Peyer's patch (tissue), 4 donors: ENCODE measurements around the gene OS9. TPM values are rescaled to one million over a fixed set of nuclear protein-coding genes. Genes with fewer than 3 reads are reported as not detected.
"Not testable (repeated sequence)": the region's sequence is repeated elsewhere in the genome, so short reads cannot be mapped to it uniquely, and the experiment has no call there.

Experiments used
- DNase-seq, 3 donors: peaks; one replicate each; pipeline ENCODE4 v3.0.0-alpha.2; 2017 to 2019
- H3K27ac ChIP-seq, 4 donors: fragments of 200-600 bp; sonication (generic); one replicate each; pipeline ENCODE4 v1.5.1; 2016 to 2019
- H3K27me3 ChIP-seq, 2 donors: fragments of 200-600 bp; sonication (generic); one replicate each; pipeline ENCODE4 v1.5.1; 2019
- H3K36me3 ChIP-seq, 3 donors: fragments of 200-600 bp; sonication (generic); one replicate each; pipeline ENCODE4 v1.5.1; 2016 to 2019
- H3K4me1 ChIP-seq, 4 donors: fragments of 200-600 bp; sonication (generic); one replicate each; pipeline ENCODE4 v1.5.1; 2016 to 2019
- H3K4me3 ChIP-seq, 4 donors: fragments of 200-600 bp; sonication (generic); 1 replicate in 3 of 4; 2 replicates in 1 of 4; pipeline ENCODE4 v1.5.1; 2016 to 2019; ENCODE audit warnings: mild to moderate bottlenecking in 1 of 4
- H3K9me3 ChIP-seq, 4 donors: fragments of 200-600 bp; sonication (generic); one replicate each; pipeline ENCODE4 v1.5.1; 2016 to 2019; ENCODE audit warnings: mild to moderate bottlenecking in 1 of 4
- POLR2A ChIP-seq, 2 donors: fragments of 450-650 bp; IDR thresholded peaks; one replicate each; pipeline ENCODE4 v1.5.1; 2017; ENCODE audit warnings: antibody characterized with exemption in 2 of 2, mild to moderate bottlenecking in 2 of 2, moderate library complexity in 2 of 2
- total RNA-seq, 4 donors: library from RNA; depleted of rRNA; stranded (reverse); fragments of >200 nt; gene quantifications; one replicate each; pipeline ENCODE4 v1.1.0, GENCODE V29; 2016
- TF ChIP-seq, protein P1 (sequence below), 6 experiments: fragments of 450-650 bp in 4 of 6; fragments of 200-600 bp in 2 of 6; sonication (generic) in 1 of 6; IDR thresholded peaks; one replicate each; pipeline ENCODE4 v1.5.1; 2017 to 2019; ENCODE audit warnings: antibody characterized with exemption in 6 of 6, mild to moderate bottlenecking in 3 of 6, moderate library complexity in 1 of 6

OS9 gene
- total RNA-seq, 4 donors from 2014 or later, result 275 to 353 (median 292) TPM

DNA sequence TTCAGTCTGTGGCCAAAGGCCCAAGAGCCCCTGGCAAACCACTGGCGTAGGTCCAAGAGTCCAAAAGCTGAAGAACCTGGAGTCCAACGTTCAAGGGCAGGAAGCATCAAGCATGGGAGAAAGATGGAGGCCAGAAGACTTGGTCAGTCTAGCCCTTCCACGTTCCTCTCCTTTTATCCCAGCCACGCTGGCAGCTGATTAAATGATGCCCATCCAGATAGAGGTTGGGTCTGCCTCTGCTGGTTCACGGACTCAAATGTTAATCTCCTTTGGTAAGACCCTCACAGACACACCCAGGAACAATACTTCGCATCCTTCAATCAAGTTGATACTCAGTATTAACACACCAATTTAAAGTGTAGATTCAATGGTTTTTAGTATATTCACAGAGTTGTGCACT lies 21.1 kb upstream of the OS9 start:
- Histone ChIP-seq H3K27ac (no peak overlapping the region), H3K9me3 (no peaks in the 10 kb centered on the region), H3K36me3 (no peaks in the 10 kb centered on the region), H3K4me3 (no peak overlapping the region), H3K4me1 (no peaks in the 10 kb centered on the region), H3K27me3 (no peaks in the 10 kb centered on the region)
- no peak for TF ChIP-seq POLR2A (IDR thresholded peaks at IDR 0.05)
- TF ChIP-seq, protein P1, sequence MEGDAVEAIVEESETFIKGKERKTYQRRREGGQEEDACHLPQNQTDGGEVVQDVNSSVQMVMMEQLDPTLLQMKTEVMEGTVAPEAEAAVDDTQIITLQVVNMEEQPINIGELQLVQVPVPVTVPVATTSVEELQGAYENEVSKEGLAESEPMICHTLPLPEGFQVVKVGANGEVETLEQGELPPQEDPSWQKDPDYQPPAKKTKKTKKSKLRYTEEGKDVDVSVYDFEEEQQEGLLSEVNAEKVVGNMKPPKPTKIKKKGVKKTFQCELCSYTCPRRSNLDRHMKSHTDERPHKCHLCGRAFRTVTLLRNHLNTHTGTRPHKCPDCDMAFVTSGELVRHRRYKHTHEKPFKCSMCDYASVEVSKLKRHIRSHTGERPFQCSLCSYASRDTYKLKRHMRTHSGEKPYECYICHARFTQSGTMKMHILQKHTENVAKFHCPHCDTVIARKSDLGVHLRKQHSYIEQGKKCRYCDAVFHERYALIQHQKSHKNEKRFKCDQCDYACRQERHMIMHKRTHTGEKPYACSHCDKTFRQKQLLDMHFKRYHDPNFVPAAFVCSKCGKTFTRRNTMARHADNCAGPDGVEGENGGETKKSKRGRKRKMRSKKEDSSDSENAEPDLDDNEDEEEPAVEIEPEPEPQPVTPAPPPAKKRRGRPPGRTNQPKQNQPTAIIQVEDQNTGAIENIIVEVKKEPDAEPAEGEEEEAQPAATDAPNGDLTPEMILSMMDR (IDR thresholded peaks at IDR 0.05), result no peak
- DNase-seq, result no peak

DNA sequence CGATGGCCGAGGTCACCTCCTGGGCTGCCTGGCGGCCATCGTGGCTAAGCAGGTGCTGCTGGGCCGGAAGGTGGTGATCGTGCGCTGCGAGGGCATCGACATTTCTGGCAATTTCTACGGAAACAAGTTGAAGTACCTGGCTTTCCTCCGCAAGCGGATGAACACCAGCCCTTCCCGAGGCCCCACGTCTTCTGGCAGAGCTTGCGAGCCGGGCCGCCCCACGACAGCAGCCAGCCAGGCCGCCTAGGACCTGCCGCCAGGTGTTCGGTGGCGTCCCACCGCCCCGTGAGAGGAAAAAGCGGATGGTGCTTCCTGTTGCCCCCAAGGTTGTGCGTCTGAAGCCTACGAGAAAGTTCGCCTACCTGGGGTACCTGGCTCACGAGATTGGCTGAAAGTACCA lies 19.2 kb upstream of the OS9 start:
- no peak overlapping the region for H3K27ac ChIP-seq
- no peak for TF ChIP-seq POLR2A (IDR thresholded peaks at IDR 0.05)
- TF ChIP-seq, protein P1 (IDR thresholded peaks at IDR 0.05), result no peak
- H3K36me3 ChIP-seq, result no peaks in the 10 kb centered on the region
- no peak for DNase-seq
- H3K4me3 ChIP-seq, result no peak overlapping the region
- no peaks in the 10 kb centered on the region for H3K27me3 ChIP-seq
- no peaks in the 10 kb centered on the region for H3K9me3 ChIP-seq
- no peaks in the 10 kb centered on the region for H3K4me1 ChIP-seq

DNA sequence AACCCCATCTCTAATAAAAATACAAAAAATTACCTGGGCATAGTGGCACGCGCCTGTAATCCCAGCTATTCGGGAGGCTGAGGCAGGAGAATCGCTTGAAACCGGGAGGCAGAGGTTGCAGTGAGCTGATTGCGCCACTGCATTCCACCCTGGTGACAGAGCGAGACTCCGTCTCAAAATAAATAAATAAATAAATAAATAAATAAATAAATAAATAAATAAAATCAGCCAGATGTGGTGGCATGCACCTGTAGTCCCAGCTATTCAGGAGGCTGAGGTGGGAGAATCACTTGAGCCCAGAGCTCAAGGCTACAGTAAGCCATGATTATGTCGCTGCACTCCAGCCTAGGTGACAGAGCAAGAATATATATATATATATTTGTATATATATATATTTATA lies 16.0 kb upstream of the OS9 start:
- not testable (repeated sequence) for H3K9me3 ChIP-seq, DNase-seq, H3K4me1 ChIP-seq, H3K4me3 ChIP-seq, H3K27me3 ChIP-seq, H3K27ac ChIP-seq, H3K36me3 ChIP-seq

DNA sequence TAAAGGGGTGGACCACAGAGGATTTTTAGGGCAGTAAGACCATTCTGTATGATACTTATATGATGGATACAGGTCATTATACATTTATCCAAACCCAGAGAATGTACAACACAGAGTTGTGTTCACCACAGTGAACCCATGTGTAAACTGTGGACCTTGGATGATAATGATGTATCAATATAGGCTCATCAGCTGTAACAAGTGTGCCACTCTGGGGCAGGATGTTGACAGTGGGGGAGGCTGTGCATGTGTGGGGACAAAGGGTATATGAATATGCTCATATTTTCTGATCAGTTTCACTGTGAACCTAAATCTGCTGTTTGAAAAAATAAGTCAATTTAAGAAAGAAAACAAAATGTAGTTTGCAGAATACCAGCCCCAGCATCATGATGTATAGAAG lies 14.2 kb upstream of the OS9 start:
- Histone ChIP-seq H3K4me3 (no peak overlapping the region), H3K9me3 (no peaks in the 10 kb centered on the region), H3K36me3 (no peaks in the 10 kb centered on the region), H3K4me1 (no peaks in the 10 kb centered on the region), H3K27me3 (no peaks in the 10 kb centered on the region), H3K27ac (no peak overlapping the region)
- TF ChIP-seq POLR2A (IDR thresholded peaks at IDR 0.05), result no peak
- TF ChIP-seq, protein P1 (IDR thresholded peaks at IDR 0.05), result no peak
- no peak for DNase-seq

DNA sequence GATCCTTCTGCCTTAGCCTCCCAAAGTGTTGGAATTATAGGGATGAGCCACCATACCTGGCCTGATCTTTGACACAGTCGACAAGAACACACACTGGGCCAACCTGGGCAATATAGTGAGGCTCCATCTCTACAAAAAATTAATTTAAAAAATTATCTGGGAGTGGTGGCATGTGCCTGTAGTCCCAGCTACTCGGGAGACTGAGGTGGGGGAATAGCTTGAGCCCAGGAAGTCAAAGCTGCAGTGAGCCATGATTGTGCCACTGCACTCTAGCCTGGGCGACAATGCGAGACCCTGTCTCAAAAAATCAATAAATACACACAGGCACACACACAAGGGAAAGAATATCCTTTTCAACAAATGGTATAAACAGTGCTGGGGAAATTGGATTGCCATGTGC lies 6.1 kb upstream of the OS9 start:
- Histone ChIP-seq H3K27ac (no peak overlapping the region), H3K27me3 (no peaks in the 10 kb centered on the region), H3K9me3 (no peaks in the 10 kb centered on the region), H3K4me3 (no peak overlapping the region), H3K4me1 (no peaks in the 10 kb centered on the region), H3K36me3 (no peaks in the 10 kb centered on the region)
- no peak for DNase-seq
- no peak for TF ChIP-seq POLR2A (IDR thresholded peaks at IDR 0.05)
- TF ChIP-seq, protein P1 (IDR thresholded peaks at IDR 0.05), result no peak

DNA sequence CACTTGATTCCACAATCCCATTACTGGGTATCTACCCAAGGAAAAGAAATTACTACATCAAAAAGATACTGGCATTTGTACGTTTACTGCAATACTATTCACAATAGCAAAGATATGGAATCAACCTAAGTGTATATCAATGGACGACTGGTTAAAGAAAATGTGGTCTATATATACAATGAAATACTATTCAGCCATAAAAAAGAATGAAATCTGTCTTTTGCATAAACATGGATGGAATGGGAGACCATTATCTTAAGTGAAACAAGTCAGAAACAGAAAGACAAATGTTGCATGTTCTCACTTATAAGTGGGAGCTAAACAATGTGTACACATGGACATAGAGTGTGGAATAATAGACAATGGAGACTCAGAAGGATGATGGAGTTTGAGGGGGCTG lies 5.0 kb upstream of the OS9 start:
- Histone ChIP-seq H3K36me3 (no peaks in the 10 kb centered on the region), H3K4me3 (no peak overlapping the region), H3K27ac (no peak overlapping the region), H3K9me3 (no peaks in the 10 kb centered on the region), H3K4me1 (peaks cover 0 to 4% (median 0%) of the 10 kb centered on the region in 4 donors), H3K27me3 (no peaks in the 10 kb centered on the region)
- no peak for TF ChIP-seq POLR2A (IDR thresholded peaks at IDR 0.05)
- TF ChIP-seq, protein P1 (IDR thresholded peaks at IDR 0.05), result no peak
- DNase-seq, result no peak
